GM19193 (cell line): ENCODE data around the gene BBS2.
A peak's percentile ranks its signal among the peaks of the same experiment; 100 is the strongest.

Experiments
- POLR2A ChIP-seq: IDR thresholded peaks from 4 replicates; pipeline ENCODE4 v1.6.1; 2011; ENCODE audit not compliant: insufficient read depth, insufficient read length; ENCODE audit errors: extremely low read depth

The BBS2 gene, protein sequence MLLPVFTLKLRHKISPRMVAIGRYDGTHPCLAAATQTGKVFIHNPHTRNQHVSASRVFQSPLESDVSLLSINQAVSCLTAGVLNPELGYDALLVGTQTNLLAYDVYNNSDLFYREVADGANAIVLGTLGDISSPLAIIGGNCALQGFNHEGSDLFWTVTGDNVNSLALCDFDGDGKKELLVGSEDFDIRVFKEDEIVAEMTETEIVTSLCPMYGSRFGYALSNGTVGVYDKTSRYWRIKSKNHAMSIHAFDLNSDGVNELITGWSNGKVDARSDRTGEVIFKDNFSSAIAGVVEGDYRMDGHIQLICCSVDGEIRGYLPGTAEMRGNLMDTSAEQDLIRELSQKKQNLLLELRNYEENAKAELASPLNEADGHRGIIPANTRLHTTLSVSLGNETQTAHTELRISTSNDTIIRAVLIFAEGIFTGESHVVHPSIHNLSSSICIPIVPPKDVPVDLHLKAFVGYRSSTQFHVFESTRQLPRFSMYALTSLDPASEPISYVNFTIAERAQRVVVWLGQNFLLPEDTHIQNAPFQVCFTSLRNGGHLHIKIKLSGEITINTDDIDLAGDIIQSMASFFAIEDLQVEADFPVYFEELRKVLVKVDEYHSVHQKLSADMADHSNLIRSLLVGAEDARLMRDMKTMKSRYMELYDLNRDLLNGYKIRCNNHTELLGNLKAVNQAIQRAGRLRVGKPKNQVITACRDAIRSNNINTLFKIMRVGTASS

DNA sequence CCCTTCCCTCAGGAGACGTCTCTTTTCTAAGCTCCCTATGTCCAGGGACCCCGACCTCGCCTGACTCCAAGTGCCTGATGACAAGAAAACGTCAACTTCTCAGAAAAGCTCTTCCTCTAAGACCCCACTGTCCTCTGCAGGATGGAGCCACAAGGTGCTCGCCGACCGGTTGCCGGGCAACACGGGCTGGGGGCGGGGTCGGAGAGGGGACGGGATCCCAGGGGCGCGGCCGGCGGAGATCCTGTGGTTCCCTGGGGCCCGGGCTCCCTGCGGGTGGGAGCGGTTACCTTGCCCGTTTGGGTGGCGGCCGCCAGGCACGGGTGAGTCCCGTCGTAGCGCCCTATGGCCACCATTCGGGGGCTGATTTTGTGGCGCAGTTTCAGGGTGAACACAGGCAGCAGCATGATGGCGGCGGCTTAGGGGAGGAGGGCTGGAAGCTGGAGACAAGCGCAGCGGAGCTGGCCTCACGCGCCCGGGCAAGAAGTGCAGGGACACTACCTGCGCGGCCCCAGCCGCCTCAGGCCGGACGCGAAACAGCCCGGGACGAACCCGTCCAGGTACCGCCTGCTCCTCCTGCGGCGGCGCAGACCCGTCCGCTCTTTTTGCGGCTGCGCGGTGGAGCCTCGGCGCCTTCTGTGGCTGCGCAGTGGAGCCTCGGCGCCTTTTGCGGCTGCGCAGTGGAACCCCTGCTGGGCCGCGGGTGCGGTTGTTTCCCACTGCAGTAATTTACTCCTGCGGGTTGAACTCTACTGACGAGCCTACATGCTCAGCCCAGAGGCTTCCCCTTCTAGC, at the start of gene BBS2:
BBS2 (minus strand) TSS at position 566 of the 792 bp plus-strand sequence; CDS start at position 404, 162 bp downstream.
- TF ChIP-seq POLR2A, result peak; percentile 80

DNA sequence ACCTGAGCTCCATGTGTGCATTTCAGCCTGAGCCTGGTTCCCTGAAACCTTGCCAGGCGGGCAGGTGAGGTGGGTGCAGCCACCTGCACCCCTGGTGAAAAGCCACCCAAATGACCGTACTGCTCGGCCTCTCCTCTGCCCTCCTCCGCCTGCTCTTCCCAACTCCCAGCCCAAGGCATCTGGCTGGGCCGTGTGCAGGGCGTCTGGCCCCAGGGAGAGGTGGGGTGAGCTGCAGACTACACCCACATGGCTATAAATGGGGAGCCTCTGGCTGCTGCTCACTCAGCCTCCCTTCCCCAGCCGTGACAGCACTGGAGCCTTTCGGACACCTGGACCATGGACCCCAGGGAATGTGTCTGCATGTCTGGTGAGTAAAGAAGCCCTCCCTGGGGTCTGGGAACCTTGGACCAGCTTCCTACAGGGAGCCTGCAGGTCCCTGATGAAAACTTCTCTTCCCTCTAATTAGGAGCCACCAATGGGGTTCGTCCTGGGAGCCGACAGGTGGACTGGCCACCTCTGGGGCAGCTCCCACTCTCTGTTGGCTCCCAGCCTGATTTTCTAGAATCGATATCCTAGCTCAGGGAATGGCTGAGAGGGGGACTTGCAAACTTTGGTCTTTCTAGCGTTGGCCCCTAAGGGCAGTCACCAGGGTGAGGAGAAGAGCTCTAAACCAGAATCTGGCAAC, 45.1 kb upstream of the BBS2 start, which contains the start of gene MT4:
MT4 (plus strand) TSS at position 281 of the 685 bp plus-strand sequence; CDS start at position 337, 56 bp downstream.
- TF ChIP-seq POLR2A, result no peak

DNA sequence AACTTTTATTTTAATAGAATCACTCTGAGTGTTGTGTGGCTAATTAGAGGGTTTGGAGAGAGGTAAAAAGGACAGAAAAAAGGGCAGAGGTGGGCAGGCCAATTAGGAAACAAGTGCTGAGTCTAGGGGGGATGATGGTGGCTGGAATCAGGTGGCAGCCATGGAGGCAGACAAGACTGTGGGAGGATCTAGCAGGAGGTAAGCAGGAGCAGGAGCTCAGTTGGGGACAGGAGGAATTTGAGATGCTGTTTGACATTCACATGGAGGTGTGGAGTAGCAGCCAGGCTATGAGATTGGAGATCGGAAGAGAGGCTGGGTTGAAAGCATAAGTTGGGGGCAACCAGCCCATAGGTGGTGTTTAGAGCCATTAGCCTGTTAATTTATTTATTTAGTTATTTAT, 41.3 kb upstream of the BBS2 start:
- TF ChIP-seq POLR2A, result no peak

DNA sequence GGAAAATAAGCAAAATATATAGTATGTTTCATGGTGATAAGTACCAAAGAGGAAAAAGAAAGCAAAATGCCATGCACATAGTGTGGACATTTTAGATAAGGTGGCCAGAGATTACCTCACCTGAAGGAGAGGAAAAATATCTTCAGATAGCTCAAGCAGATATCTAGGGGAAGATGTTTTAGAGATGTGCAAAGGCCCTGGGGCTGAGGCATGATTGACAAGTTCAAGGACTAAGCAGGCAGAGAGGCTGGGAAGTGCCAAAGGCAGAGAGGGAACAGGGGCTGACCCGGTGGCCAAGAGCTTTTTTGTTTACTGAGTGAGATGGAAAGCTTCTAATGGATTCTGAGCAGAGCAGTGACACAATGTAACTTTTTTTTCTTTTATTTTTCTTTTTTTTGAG, 40.6 kb upstream of the BBS2 start:
- no peak for TF ChIP-seq POLR2A

DNA sequence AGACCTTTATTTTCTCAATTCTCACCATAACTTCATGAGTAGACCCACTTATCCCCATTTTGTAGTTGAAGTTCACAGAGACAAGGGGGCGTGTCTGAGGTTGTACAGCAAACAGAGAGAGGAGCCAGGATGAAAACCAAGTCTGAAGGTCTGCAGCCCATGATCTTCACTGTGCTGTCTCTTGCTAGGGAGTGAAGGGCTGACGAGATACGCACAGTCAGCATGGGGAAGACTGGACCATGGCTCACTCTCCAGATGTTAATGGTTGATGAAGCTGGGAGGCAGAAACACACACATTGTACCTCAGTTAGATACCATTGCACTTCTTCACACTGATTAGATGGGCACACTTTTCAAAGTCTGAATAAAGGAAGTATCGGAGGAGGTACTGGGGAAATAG, 39.3 kb upstream of the BBS2 start:
- no peak for TF ChIP-seq POLR2A

DNA sequence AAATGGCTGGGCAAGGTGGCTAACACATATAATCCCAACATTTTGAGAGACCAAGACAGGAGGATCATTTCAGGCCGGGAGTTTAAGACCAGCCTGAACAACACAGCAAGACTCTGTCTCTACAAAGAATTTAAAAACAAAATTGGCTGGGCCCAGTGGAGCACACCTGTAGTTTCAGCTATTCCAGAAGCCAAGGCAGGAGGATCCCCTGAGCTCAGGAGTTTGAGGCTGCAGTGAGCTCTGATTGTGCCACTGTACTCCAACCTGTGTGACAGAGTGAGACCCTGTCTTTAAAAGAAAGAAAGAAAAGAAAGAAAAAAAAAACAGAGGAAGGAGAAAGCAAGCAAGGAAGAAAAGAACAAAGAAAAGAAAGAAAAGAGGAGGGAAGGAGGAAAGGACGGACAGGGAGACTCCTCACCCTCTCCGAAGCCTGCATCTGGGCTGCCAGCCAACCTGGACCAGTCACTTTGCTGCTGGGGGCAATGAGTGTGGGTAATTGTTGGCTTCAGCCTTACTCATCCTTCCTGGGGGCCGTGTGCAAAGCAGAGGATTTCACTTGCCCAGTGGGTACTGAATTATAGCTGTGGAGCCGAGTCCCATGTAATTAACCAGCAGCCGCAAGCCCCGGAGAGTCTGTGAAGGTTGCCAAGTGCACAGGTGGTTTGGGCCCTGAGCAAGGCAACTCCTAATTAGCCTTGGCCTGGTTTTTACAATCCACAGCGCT, 38.4 kb upstream of the BBS2 start:
- no peak for TF ChIP-seq POLR2A

DNA sequence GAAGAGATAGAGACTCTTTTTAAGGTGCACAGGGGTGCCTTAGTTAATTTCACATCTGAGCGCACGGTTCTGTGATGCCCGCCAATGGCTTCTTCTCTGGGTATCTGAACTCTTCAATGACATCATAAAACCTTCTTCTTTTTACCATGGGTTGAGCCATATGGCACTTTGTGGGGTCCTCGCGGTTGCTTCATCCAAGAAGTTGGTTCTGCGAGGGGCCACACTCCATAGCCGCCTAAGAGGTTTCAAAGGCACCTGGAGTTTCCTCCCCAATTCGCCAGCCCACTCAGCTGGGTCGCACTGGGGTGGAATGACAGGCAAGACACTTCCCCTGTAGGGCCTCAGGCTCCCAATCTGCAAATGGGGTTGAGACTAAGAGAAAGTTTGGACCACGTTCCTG, 34.6 kb upstream of the BBS2 start:
- TF ChIP-seq POLR2A, result no peak

DNA sequence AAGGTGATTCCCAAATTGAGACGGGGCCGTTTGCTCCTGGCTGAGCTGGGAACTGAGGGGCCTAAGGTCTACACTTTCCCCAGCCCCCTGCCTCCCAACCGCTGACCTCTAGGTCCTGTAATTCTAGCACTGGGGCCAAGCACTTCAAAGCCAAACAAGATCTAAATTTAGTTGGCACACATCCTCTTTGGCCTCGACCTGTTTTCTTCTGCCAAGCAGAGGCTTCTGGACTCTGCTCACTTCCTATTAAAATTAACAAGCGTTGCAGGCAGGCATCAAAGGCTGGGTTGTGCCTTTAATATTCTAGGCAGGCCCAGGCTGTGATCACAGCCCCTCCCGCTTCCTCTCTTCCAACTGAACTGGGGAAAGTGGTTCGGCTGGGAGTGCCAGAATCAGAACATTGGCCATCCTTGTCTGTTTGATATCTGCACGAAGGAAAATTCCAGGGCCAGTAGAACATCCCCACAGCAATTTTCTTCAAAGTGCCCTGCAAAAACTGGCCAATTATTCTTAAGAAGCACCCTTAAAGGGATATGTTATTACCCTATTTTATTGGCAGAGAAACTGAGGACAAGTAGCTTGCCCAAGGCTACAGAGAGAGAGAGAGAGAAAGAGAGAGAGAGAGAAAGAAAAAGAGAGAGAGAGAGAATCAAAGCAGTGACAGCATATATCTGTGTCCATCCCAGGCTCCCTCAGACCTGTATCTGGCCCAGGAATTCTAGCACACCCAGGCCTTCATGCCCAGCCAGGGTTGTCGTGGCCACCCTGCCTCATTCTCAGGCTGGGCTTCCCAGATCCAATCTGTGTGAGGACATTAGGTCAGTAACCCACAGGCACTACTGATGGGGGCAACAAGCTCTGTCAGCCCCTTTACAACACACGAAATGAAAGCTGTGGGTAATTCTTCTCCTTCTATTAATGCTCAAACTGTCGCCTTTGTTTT, 32.2 kb upstream of the BBS2 start:
- TF ChIP-seq POLR2A, result no peak

DNA sequence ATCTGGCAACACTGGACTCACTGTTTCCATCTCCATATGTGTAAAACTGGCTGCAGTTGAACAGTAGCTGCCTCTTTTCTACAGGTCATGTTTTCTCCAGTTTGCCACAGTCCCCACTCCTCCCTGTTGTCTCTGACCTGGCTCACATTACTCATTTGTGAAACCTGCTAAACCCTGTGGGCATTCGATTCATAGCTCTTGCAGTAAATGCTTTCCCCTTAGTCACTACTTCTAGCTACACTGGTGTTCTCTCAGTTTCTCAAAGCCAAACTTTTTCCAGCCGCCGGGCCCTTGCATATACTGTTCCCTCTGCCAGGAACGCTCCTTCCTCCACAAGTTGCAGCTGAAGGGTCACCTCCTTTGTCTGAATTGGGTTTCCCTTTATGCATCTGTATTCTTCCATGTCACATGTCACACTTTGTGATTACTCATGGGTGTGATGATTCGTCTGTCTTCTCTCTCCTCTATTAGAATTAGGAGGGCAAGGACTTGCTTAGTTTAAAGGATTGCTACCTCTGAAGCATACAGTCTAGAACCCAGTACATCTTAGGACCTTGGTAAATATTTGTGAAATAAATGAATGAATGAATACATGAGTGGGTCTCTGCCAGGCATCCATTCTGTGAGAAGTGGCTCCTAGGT, 30.0 kb upstream of the BBS2 start:
- TF ChIP-seq POLR2A, result no peak

DNA sequence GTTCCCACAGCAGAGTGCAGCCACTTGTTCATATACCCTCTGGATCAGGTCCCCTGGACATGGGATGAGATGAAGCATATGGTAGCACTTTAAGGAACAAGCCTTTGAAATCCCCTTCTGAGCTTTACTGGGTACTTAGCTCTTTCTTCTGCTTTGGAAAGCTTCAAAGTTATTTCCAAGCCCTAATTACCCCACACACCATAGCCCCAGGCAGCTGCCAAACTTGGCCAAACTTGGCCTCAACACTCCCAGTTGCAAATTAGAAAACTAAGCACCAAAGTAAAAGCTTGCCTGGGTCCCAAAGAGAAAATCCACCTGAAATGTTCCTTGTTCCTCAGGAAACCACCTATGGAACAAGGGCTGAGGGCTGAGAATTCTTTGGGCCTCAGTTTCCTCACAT, 29.3 kb upstream of the BBS2 start:
- TF ChIP-seq POLR2A, result no peak

DNA sequence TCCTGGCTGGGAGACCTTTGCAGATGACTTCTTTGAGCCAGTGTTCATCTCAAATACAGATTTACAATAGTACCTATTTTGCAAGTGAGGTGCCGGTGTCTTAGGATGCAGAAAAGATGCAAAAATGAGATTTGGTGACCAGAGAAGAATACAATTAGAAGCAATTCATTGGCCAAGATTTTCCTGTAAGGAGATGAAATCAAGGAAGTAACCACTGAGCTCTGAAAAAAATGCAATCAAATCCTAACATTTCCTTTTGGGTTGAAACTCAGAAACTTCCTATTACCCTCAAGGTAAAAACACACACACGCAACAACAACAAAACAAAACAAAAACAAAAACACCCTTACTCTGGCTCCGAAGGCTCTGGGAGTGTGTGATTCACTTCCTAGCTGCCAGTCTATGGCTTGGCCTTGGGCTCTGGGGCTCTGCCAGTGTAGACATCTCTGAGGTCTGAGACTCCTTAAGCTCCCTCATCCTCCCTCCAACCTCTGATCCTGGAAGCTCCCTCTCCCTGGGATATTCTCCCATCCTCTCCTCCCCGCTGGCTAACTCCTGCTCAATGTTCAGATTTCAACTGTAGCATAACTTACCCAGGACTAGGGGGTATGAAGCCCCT, 28.2 kb upstream of the BBS2 start:
- TF ChIP-seq POLR2A, result no peak
